AG04449 (cell line): Measurements from ENCODE around the gene RWDD1.
A peak's percentile ranks its signal among the peaks of the same experiment; 100 is the strongest.

Source experiments
- CTCF ChIA-PET: fragments of 350-600 bp; formaldehyde crosslinking; extraction: SDS; loops from one replicate; lab custom pipeline; 2021; ENCODE audit warnings: antibody characterized with exemption; lab: Yijun Ruan, JAX
- POLR2A ChIA-PET: fragments of 400-600, 350-600 bp; formaldehyde crosslinking; extraction: SDS; loops from one replicate; lab custom pipeline; 2020; ENCODE audit warnings: antibody characterized with exemption, inconsistent platforms; lab: Yijun Ruan, JAX
- DNase-seq: peaks from one replicate; pipeline ENCODE4 v3.0.0-alpha.2; 2010; ENCODE audit warnings: low read depth, low spot score
- H3K4me3 ChIP-seq: 2 replicates; pipeline ENCODE4 v1.5.1; 2011; ENCODE audit warnings: low read depth, mild to moderate bottlenecking, control low read depth, low read length
- CTCF ChIP-seq: IDR thresholded peaks from one replicate; pipeline ENCODE4 v1.5.1; 2011; ENCODE audit warnings: mild to moderate bottlenecking, moderate library complexity, low read length, control low read depth, inconsistent platforms; ENCODE audit not compliant: insufficient read depth; ENCODE audit errors: missing control alignments

The RWDD1 gene

GRCh38 chr6:116564921-116565872, 6.1 kb upstream of the RWDD1 start:
- peak overlapping the region; percentile 36 for H3K4me3 ChIP-seq
- POLR2A ChIA-PET = interaction anchor here (0.9 to 1.3 kb wide), 2 partner anchors 194 to 311 kb away, joined by 3 read pairs; partner anchors contain the start of gene TSPYL4
- TF ChIP-seq CTCF = no peak
- no peak for DNase-seq
- CTCF ChIA-PET = interaction anchor here (0.8 to 11.6 kb wide), 16 partner anchors 8 to 348 kb away, joined by 3 to 188 read pairs (median 4); partner anchors contain the start of genes CALHM4 and CALHM5

DNA sequence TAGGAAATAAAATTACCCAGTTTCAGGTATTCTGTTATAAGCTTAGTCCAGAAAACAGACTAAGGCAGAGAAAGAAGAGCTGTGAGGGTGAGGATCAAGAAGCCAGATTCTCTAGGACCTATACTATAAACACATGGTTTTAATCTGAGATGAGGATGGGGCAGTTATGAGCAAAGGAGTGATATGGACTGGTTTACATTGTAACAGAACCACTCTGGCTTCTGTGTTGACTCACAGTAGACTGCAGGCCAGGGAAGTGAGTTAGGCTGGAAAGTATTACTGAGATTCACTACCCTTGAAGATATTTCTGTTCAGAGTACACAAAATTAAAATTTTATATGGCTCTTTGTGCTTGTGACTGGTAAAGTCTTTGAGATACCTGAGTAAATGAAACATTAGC, 3.2 kb upstream of the RWDD1 start:
- no peak overlapping the region for H3K4me3 ChIP-seq
- peak; percentile 29 for DNase-seq
- no peak for TF ChIP-seq CTCF
- CTCF ChIA-PET = interaction anchor here (0.9 to 7.4 kb wide), 4 partner anchors 9 to 299 kb away, joined by 3 to 66 read pairs (median 31); partner anchors contain the start of gene CALHM5
- POLR2A ChIA-PET = no interaction called here

- no peak for DNase-seq
- CTCF ChIA-PET = interaction anchor here (0.9 to 7.4 kb wide), 6 partner anchors 10 to 300 kb away, joined by 3 to 66 read pairs (median 6); partner anchors contain the start of gene CALHM5
- H3K4me3 ChIP-seq = no peak overlapping the region
These were observed 2.2 kb upstream of the RWDD1 start for GRCh38 chr6:116568821-116569755.

GRCh38 chr6:116571683-116572000, 338 bp downstream of the RWDD1 start:
- peak overlapping the region; percentile 83 for H3K4me3 ChIP-seq
- ChIA-PET POLR2A (interaction anchor here (0.6 to 1.7 kb wide), 6 partner anchors 10 to 355 kb away, joined by 3 to 6 read pairs (median 4); no protein-coding TSS in a partner anchor), CTCF (interaction anchor here (0.9 to 7.4 kb wide), 14 partner anchors 9 to 353 kb away, joined by 3 to 66 read pairs (median 7); no protein-coding TSS in a partner anchor)
- no peak for TF ChIP-seq CTCF
- no peak for DNase-seq

More at GRCh38 chr6:116568821-116569755, 2.2 kb upstream of the RWDD1 start:
- POLR2A ChIA-PET = no interaction called here
- no peak for TF ChIP-seq CTCF

DNA sequence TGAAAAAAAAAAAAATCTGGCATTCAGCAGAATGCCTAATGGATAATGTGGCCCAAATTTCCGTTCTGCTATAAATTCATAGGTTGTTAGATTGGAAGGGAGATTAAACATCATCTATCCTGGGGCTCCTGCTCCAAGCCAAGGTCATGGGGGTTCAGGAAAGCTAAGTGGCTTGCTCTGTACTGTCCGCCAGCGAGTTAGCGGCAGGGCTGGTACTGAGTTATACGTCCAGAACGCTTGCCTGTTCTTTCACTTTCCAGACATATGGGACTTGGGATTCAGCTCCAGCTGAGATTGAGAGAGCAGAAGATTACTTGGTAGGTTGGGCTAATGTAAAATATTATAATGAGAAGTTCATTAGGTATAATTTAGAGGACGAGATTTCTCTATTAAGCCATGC, 858 bp downstream of the RWDD1 start:
- no peak for TF ChIP-seq CTCF
- DNase-seq = no peak
- peak overlapping the region; percentile 83 for H3K4me3 ChIP-seq
- POLR2A ChIA-PET = interaction anchor here (0.6 to 1.7 kb wide), 3 partner anchors 108 to 320 kb away, joined by 3 to 6 read pairs (median 4); no protein-coding TSS in a partner anchor
- CTCF ChIA-PET = interaction anchor here (1.1 to 7.4 kb wide), 8 partner anchors 9 to 303 kb away, joined by 3 to 66 read pairs (median 20); no protein-coding TSS in a partner anchor
